ENCODE measurements around the gene SERPINA9.

The SERPINA9 gene

GRCh38 chr14:94458096-94458495 lies 17.9 kb downstream of the SERPINA9 start:
- Histone ChIP-seq H3K4me3 (ENCODE audit: low read depth, low read length) (no peak overlapping the region), H3K4me1 (no peaks in the 10 kb centered on the region), H3K9me3 (no peaks in the 10 kb centered on the region), H3K27me3 (peaks cover 3% of the 10 kb centered on the region), H3K36me3 (no peaks in the 10 kb centered on the region)
- no peak for TF ChIP-seq CTCF (IDR thresholded peaks at IDR 0.05; ENCODE audit: low read depth, low read length)
- DNase-seq = no peak

GRCh38 chr14:94455928-94456327 lies 20.1 kb downstream of the SERPINA9 start:
- H3K4me3 ChIP-seq (ENCODE audit: low read depth, low read length) = no peak overlapping the region
- TF ChIP-seq CTCF (IDR thresholded peaks at IDR 0.05; ENCODE audit: low read depth, low read length) = no peak
- H3K36me3 ChIP-seq = no peaks in the 10 kb centered on the region
- H3K9me3 ChIP-seq = no peaks in the 10 kb centered on the region
- no peaks in the 10 kb centered on the region for H3K4me1 ChIP-seq
- DNase-seq = no peak
- H3K27me3 ChIP-seq = peaks cover 3% of the 10 kb centered on the region; the same call in 1 of the 2 replicates

- Histone ChIP-seq H3K4me1 (no peaks in the 10 kb centered on the region), H3K9me3 (no peaks in the 10 kb centered on the region), H3K36me3 (no peaks in the 10 kb centered on the region), H3K27me3 (peaks cover 3% of the 10 kb centered on the region), H3K4me3 (ENCODE audit: low read depth, low read length) (no peak overlapping the region)
- DNase-seq = no peak
- TF ChIP-seq CTCF (IDR thresholded peaks at IDR 0.05; ENCODE audit: low read depth, low read length) = no peak
Measured at GRCh38 chr14:94451826-94452225, 24.2 kb downstream of the SERPINA9 start.

GRCh38 chr14:94451091-94451771 lies 24.8 kb downstream of the SERPINA9 start:
- Histone ChIP-seq H3K4me1 (no peaks in the 10 kb centered on the region), H3K4me3 (ENCODE audit: low read depth, low read length) (no peak overlapping the region), H3K9me3 (no peaks in the 10 kb centered on the region), H3K36me3 (no peaks in the 10 kb centered on the region), H3K27me3 (peaks cover 3% of the 10 kb centered on the region)
- DNase-seq = no peak
- TF ChIP-seq CTCF (IDR thresholded peaks at IDR 0.05; ENCODE audit: low read depth, low read length) = no peak

- no peak for TF ChIP-seq CTCF (IDR thresholded peaks at IDR 0.05; ENCODE audit: low read depth, low read length)
- no peak for DNase-seq
Measured at GRCh38 chr14:94450722-94451090, 25.3 kb downstream of the SERPINA9 start.

GRCh38 chr14:94449930-94450329 lies 26.1 kb downstream of the SERPINA9 start:
- Histone ChIP-seq H3K36me3 (no peaks in the 10 kb centered on the region), H3K4me3 (ENCODE audit: low read depth, low read length) (no peak overlapping the region), H3K4me1 (no peaks in the 10 kb centered on the region), H3K27me3 (no peaks in the 10 kb centered on the region; the same call in 1 of the 2 replicates), H3K9me3 (no peaks in the 10 kb centered on the region)
- no peak for DNase-seq
- no peak for TF ChIP-seq CTCF (IDR thresholded peaks at IDR 0.05; ENCODE audit: low read depth, low read length)

More at GRCh38 chr14:94450722-94451090, 25.3 kb downstream of the SERPINA9 start:
- Histone ChIP-seq H3K36me3 (no peaks in the 10 kb centered on the region), H3K9me3 (no peaks in the 10 kb centered on the region), H3K4me1 (no peaks in the 10 kb centered on the region), H3K27me3 (no peaks in the 10 kb centered on the region; the same call in 1 of the 2 replicates), H3K4me3 (ENCODE audit: low read depth, low read length) (no peak overlapping the region)
